Measurements from ENCODE around the gene PRAMEF33. TPM values are rescaled to one million over a fixed set of nuclear protein-coding genes. Genes with fewer than 3 reads are reported as not detected.
A peak's percentile ranks its signal among the peaks of the same experiment; 100 is the strongest.
"Not testable (repeated sequence)": the region's sequence is repeated elsewhere in the genome, so short reads cannot be mapped to it uniquely, and the experiment has no call there.

PRAMEF33 gene
- total RNA-seq, 4 donors from 2014 or later = not detected

- H3K4me3 ChIP-seq, ATAC-seq: not testable (repeated sequence)
- no CpG with 5 or more reads among the region's 9 CpGs for WGBS, 2 donors (ENCODE audit: low coverage in 1 of 2)
Measured at GRCh38 chr1:13354475-13354874, 51.1 kb downstream of the PRAMEF33 start.

GRCh38 chr1:13356774-13357173, 53.4 kb downstream of the PRAMEF33 start:
- not testable (repeated sequence) for H3K4me1 ChIP-seq, ATAC-seq, H3K36me3 ChIP-seq, H3K27ac ChIP-seq, H3K27me3 ChIP-seq, H3K4me3 ChIP-seq
- TF ChIP-seq CTCF (IDR thresholded peaks at IDR 0.05) = peak; percentile 12 to 64 (median 58)
- H3K9me3 ChIP-seq = peaks cover 0 to 15% (median 0%) of the 10 kb centered on the region in 3 donors
- WGBS, 2 donors (ENCODE audit: low coverage in 1 of 2) = 8 to 20% methylated on average over 1 to 5 of the region's 5 CpGs

More at GRCh38 chr1:13354475-13354874, 51.1 kb downstream of the PRAMEF33 start:
- H3K36me3 ChIP-seq, H3K27me3 ChIP-seq, H3K27ac ChIP-seq, H3K4me1 ChIP-seq: not testable (repeated sequence)
- H3K9me3 ChIP-seq = peaks cover 0 to 15% (median 0%) of the 10 kb centered on the region in 3 donors

Small RNA genes lying within 50 kb of the gene (small RNA-seq; reads per million reads assigned to genes)
- gene RNU6-771P = 0 reads per million in 4 donors

Other genes with a start within 250 kb of the PRAMEF33 start
- not detected for gene PRAMEF27, start 247.0 kb upstream of the PRAMEF33 start, total RNA-seq
- not detected for gene HNRNPCL3, start 242.8 kb upstream of the PRAMEF33 start, total RNA-seq
- not detected for gene PRAMEF25, start 232.8 kb upstream of the PRAMEF33 start, total RNA-seq
- not detected for gene HNRNPCL2, start 186.7 kb upstream of the PRAMEF33 start, total RNA-seq
- gene PRAMEF26, start 147.5 kb upstream of the PRAMEF33 start, total RNA-seq = not detected
- gene HNRNPCL4, start 137.9 kb upstream of the PRAMEF33 start, total RNA-seq = not detected
- not detected for gene PRAMEF9, start 131.7 kb upstream of the PRAMEF33 start, total RNA-seq
- gene PRAMEF13, start 102.1 kb upstream of the PRAMEF33 start, total RNA-seq = not detected
- gene PRAMEF18, start 77.4 kb upstream of the PRAMEF33 start, total RNA-seq = not detected
- gene PRAMEF5, start 49.3 kb upstream of the PRAMEF33 start, total RNA-seq = not detected
- gene PRAMEF8, start 18.4 kb upstream of the PRAMEF33 start, total RNA-seq = not detected
- not detected for gene PRAMEF15, start 12.0 kb downstream of the PRAMEF33 start, total RNA-seq
- not detected for gene PRAMEF14, start 43.6 kb downstream of the PRAMEF33 start, total RNA-seq
- not detected for gene PRAMEF19, start 68.4 kb downstream of the PRAMEF33 start, total RNA-seq
- gene PRAMEF17, start 86.1 kb downstream of the PRAMEF33 start, total RNA-seq = under 1 TPM in 1 of 4 donors, not detected in 3; 0.19 TPM
- not detected for gene PRAMEF20, start 106.9 kb downstream of the PRAMEF33 start, total RNA-seq
- gene LRRC38, start 210.5 kb downstream of the PRAMEF33 start, total RNA-seq = under 1 TPM in 1 of 4 donors, not detected in 3; 0.23 TPM